SK-N-SH (cell line): ENCODE data around the gene F7. TPM values are rescaled to one million over a fixed set of nuclear protein-coding genes. Genes with fewer than 3 reads are reported as not detected.

Experiments
- CTCF ChIA-PET: fragments of 300-600, 350-600 bp; formaldehyde crosslinking; extraction: SDS; loops from one replicate; lab custom pipeline; 2021; lab: Yijun Ruan, JAX
- POLR2A ChIA-PET: fragments of 350-600 bp; sonication (Branson Sonifier 250); formaldehyde crosslinking; extraction: SDS; loops from one replicate; lab custom pipeline; 2020; ENCODE audit warnings: antibody characterized with exemption, inconsistent platforms; lab: Yijun Ruan, JAX
- DNase-seq: peaks from one replicate; pipeline ENCODE4 v3.0.0; 2012
- H2AFZ ChIP-seq: fragments of 200-600 bp; sonication (generic); 2 replicates; pipeline ENCODE4 v1.8.1; 2016; ENCODE audit warnings: antibody characterized with exemption, mild to moderate bottlenecking, low read depth
- H3F3A ChIP-seq: fragments of 200-600 bp; sonication (generic); replicated peaks from 2 replicates; pipeline ENCODE3; 2016; ENCODE audit warnings: antibody characterized with exemption, mild to moderate bottlenecking; ENCODE audit not compliant: insufficient read depth
- H3K27ac ChIP-seq, 2 experiments: fragments of 200-500 bp in 1 of 2; fragments of 200-600 bp in 1 of 2; sonication (Bioruptor generic) in 1 of 2; sonication (generic), shearing (Covaris generic) in 1 of 2; 2 replicates each; pipeline versions ENCODE4 v1.5.1 to v1.6.1; 2014 to 2016; ENCODE audit warnings: low read depth in 2 of 2, inconsistent platforms in 1 of 2, low read length in 1 of 2, mild to moderate bottlenecking in 1 of 2, mixed read lengths in 1 of 2
- H3K27me3 ChIP-seq: fragments of 200-600 bp; sonication (generic), shearing (Covaris generic); 2 replicates; pipeline ENCODE4 v1.6.1; 2016; ENCODE audit warnings: mixed run types; ENCODE audit not compliant: insufficient read depth
- H3K36me3 ChIP-seq, 2 experiments: fragments of 200-500 bp in 1 of 2; fragments of 200-600 bp in 1 of 2; sonication (Bioruptor generic) in 1 of 2; sonication (generic) in 1 of 2; replicated peaks in 1 of 2; 2 replicates each; pipeline versions ENCODE3 to v1.5.1; 2014 to 2016; ENCODE audit warnings: low read length in 1 of 2, mild to moderate bottlenecking in 1 of 2; ENCODE audit not compliant: insufficient read depth in 2 of 2, control insufficient read depth in 1 of 2
- H3K4me1 ChIP-seq, 2 experiments: fragments of 200-500 bp in 1 of 2; fragments of 200-600 bp in 1 of 2; sonication (Bioruptor generic) in 1 of 2; sonication (generic), shearing (Covaris generic) in 1 of 2; 2 replicates each; pipeline versions ENCODE4 v1.5.1 to v1.6.1; 2014 to 2016; ENCODE audit warnings: low read depth in 1 of 2, low read length in 1 of 2, mixed run types in 1 of 2; ENCODE audit not compliant: insufficient read depth in 2 of 2, control insufficient read depth in 1 of 2
- H3K4me2 ChIP-seq: fragments of 200-600 bp; sonication (generic), shearing (Covaris generic); 2 replicates; pipeline ENCODE4 v1.6.1; 2017; ENCODE audit warnings: mixed run types
- H3K4me3 ChIP-seq, 2 experiments: fragments of 200-500 bp in 1 of 2; fragments of 200-600 bp in 1 of 2; sonication (Bioruptor generic) in 1 of 2; sonication (generic), shearing (Covaris generic) in 1 of 2; 2 replicates each; pipeline versions ENCODE4 v1.5.1 to v1.8.1; 2014 to 2016; ENCODE audit warnings: low read depth in 2 of 2, inconsistent platforms in 1 of 2, low read length in 1 of 2, mild to moderate bottlenecking in 1 of 2, mixed read lengths in 1 of 2, moderate library complexity in 1 of 2
- H3K79me2 ChIP-seq: fragments of 200-600 bp; sonication (generic); 2 replicates; pipeline ENCODE4 v1.8.1; 2017; ENCODE audit warnings: mild to moderate bottlenecking; ENCODE audit not compliant: insufficient read depth
- H3K9ac ChIP-seq: fragments of 200-600 bp; sonication (generic); 2 replicates; pipeline ENCODE4 v1.6.1; 2017; ENCODE audit warnings: mixed run types
- H3K9me2 ChIP-seq: fragments of 200-600 bp; sonication (generic); 2 replicates; pipeline ENCODE4 v1.6.1; 2017; ENCODE audit warnings: mixed run types
- H3K9me3 ChIP-seq: fragments of 200-600 bp; sonication (generic); 2 replicates; pipeline ENCODE4 v1.6.1; 2017; ENCODE audit warnings: mixed run types, mild to moderate bottlenecking, moderate library complexity
- H4K20me1 ChIP-seq: fragments of 200-600 bp; sonication (generic); 2 replicates; pipeline ENCODE4 v1.6.1; 2017; ENCODE audit warnings: mild to moderate bottlenecking, mixed run types; ENCODE audit not compliant: insufficient read depth
- EP300 ChIP-seq, 2 experiments: IDR thresholded peaks; 2 replicates each; pipeline versions ENCODE4 v1.4.0 to v1.6.1; 2012; ENCODE audit warnings: borderline replicate concordance in 1 of 2, low read depth in 1 of 2, low read length in 1 of 2
- EZH2phosphoT487 ChIP-seq: fragments of 200-600 bp; sonication (generic); IDR thresholded peaks from 2 replicates; pipeline ENCODE4 v1.6.1; 2017; ENCODE audit warnings: low read depth, mixed run types, mild to moderate bottlenecking, antibody characterized with exemption, moderate library complexity, borderline replicate concordance
- GABPA ChIP-seq: IDR thresholded peaks from 2 replicates; pipeline ENCODE4 v1.4.0; 2012; ENCODE audit warnings: low read depth, mild to moderate bottlenecking
- MAX ChIP-seq: IDR thresholded peaks from 2 replicates; pipeline ENCODE4 v1.4.0; 2012; ENCODE audit warnings: low read depth
- MEF2A ChIP-seq: IDR thresholded peaks from 2 replicates; pipeline ENCODE4 v1.4.0; 2012; ENCODE audit warnings: low read depth, borderline replicate concordance
- NRF1 ChIP-seq: IDR thresholded peaks from 2 replicates; pipeline ENCODE4 v1.6.1; 2012; ENCODE audit warnings: low read depth, mild to moderate bottlenecking, low read length
- RAD21 ChIP-seq: IDR thresholded peaks from 2 replicates; pipeline ENCODE4 v1.6.1; 2012; ENCODE audit warnings: mild to moderate bottlenecking, low read length
- RCOR1 ChIP-seq: fragments of 150-350 bp; IDR thresholded peaks from 2 replicates; pipeline ENCODE4 v1.6.1; 2017; ENCODE audit warnings: antibody characterized with exemption, low read length
- RFX5 ChIP-seq: IDR thresholded peaks from 2 replicates; pipeline ENCODE4 v1.6.1; 2012; ENCODE audit warnings: mild to moderate bottlenecking, improper control_type of control experiment, low read length
- RXRA ChIP-seq: IDR thresholded peaks from 2 replicates; pipeline ENCODE4 v1.4.0; 2012; ENCODE audit warnings: low read depth, mild to moderate bottlenecking, borderline replicate concordance
- SIN3A ChIP-seq: IDR thresholded peaks from 2 replicates; pipeline ENCODE4 v1.6.1; 2012; ENCODE audit warnings: low read depth, mild to moderate bottlenecking, low read length, moderate library complexity, borderline replicate concordance
- SMC3 ChIP-seq: IDR thresholded peaks from 2 replicates; pipeline ENCODE4 v1.6.1; 2012; ENCODE audit warnings: low read depth, low read length, improper control_type of control experiment
- TAF1 ChIP-seq: IDR thresholded peaks from 2 replicates; pipeline ENCODE4 v1.6.1; 2012; ENCODE audit warnings: low read depth, mild to moderate bottlenecking, low read length, moderate library complexity, borderline replicate concordance
- TCF12 ChIP-seq: IDR thresholded peaks from 2 replicates; pipeline ENCODE4 v1.4.0; 2012
- TEAD4 ChIP-seq: IDR thresholded peaks from 2 replicates; pipeline ENCODE4 v1.4.0; 2012; ENCODE audit warnings: mild to moderate bottlenecking, borderline replicate concordance; ENCODE audit not compliant: insufficient read depth
- USF1 ChIP-seq: IDR thresholded peaks from 2 replicates; pipeline ENCODE4 v1.4.0; 2012; ENCODE audit warnings: low read depth, borderline replicate concordance
- YY1 ChIP-seq: IDR thresholded peaks from 2 replicates; pipeline ENCODE4 v1.4.0; 2012; ENCODE audit warnings: low read depth, mild to moderate bottlenecking
- WGBS: methylation state at CpG from one replicate; pipeline ENCODE4 v1.1.6; 2017; ENCODE audit warnings: low lambda C conversion rate; 5-methylcytosine and 5-hydroxymethylcytosine counted together
- polyA plus RNA-seq, 3 experiments: library from polyadenylated mRNA; depleted of rRNA; stranded (reverse); fragments of >200 nt; gene quantifications; 2 replicates each; pipeline ENCODE4 v1.2.3, GENCODE V29; 2012

F7 gene
- polyA plus RNA-seq, 1 of the 3 experiments (the other 2 are of a cell fraction) = not detected

- CTCF ChIA-PET = no interaction called here
- no peak overlapping the region for H2AFZ ChIP-seq
- H3K9me3 ChIP-seq = no peaks in the 10 kb centered on the region
- H4K20me1 ChIP-seq = no peaks in the 10 kb centered on the region
- no peak for TF ChIP-seq EZH2phosphoT487
- no peak for TF ChIP-seq USF1
- no peak for TF ChIP-seq RCOR1
- no peak for TF ChIP-seq MEF2A
- no peak for TF ChIP-seq RFX5
- no peak for TF ChIP-seq YY1
- TF ChIP-seq RXRA = no peak
- TF ChIP-seq TCF12 = no peak
- H3K4me1 ChIP-seq = no peaks in the 10 kb centered on the region
- no peaks in the 10 kb centered on the region for H3K36me3 ChIP-seq
- H3K27ac ChIP-seq = no peak overlapping the region
- no peak overlapping the region for H3K4me2 ChIP-seq
- POLR2A ChIA-PET = no interaction called here
- WGBS = 78% methylated on average over 16 of the region's 16 CpGs
- no peak for DNase-seq
- no peak overlapping the region for H3K4me3 ChIP-seq
- no peaks in the 10 kb centered on the region for H3K9me2 ChIP-seq
- no peaks in the 10 kb centered on the region for H3K79me2 ChIP-seq
- H3K27me3 ChIP-seq = no peaks in the 10 kb centered on the region
- H3K9ac ChIP-seq = no peak overlapping the region
- peaks cover 6% of the 10 kb centered on the region for H3F3A ChIP-seq
These were observed 33.4 kb downstream of the F7 start for GRCh38 chr13:113138792-113139551.

GRCh38 chr13:113139577-113139976 is 34.0 kb downstream of the F7 start:
- Histone ChIP-seq H3K27me3 (no peaks in the 10 kb centered on the region), H3K27ac (no peak overlapping the region), H3K4me2 (no peak overlapping the region), H3K36me3 (no peaks in the 10 kb centered on the region), H3K9me2 (no peaks in the 10 kb centered on the region), H4K20me1 (no peaks in the 10 kb centered on the region), H3K4me1 (no peaks in the 10 kb centered on the region), H3K79me2 (no peaks in the 10 kb centered on the region), H3K9me3 (no peaks in the 10 kb centered on the region), H2AFZ (no peak overlapping the region), H3F3A (peaks cover 6% of the 10 kb centered on the region), H3K4me3 (no peak overlapping the region), H3K9ac (no peak overlapping the region)
- ChIA-PET CTCF (no interaction called here), POLR2A (no interaction called here)
- no peak for DNase-seq
- WGBS = 52% methylated on average over 5 of the region's 5 CpGs
- TF ChIP-seq EP300 (IDR thresholded peaks at IDR 0.05; ENCODE audit: borderline replicate concordance in 1 of 2, low read depth in 1 of 2, low read length in 1 of 2) (no peak), TEAD4 (no peak), TAF1 (no peak), RFX5 (no peak), RAD21 (no peak), MAX (no peak), SMC3 (no peak), SIN3A (no peak), NRF1 (no peak), GABPA (no peak)
